K562 (cell line): ENCODE results near the gene NPC1L1. TPM values are rescaled to one million over a fixed set of nuclear protein-coding genes. Genes with fewer than 3 reads are reported as not detected.

Experiments
- ARNT ChIP-seq, 2 experiments: fragments of 450-650 bp; IDR thresholded peaks; 2 replicates each; pipeline ENCODE4 v1.6.1; 2016; ENCODE audit warnings: mild to moderate bottlenecking in 1 of 2
- ATF3 ChIP-seq, 2 experiments: fragments of 450-650 bp in 1 of 2; sonication (generic) in 1 of 2; formaldehyde crosslinking in 1 of 2; IDR thresholded peaks in 1 of 2; conservative IDR thresholded peaks in 1 of 2; 2 replicates each; pipeline versions ENCODE4 v1.6.1 to v1.8.1; 2016 to 2023; ENCODE audit warnings: mild to moderate bottlenecking in 2 of 2, moderate library complexity in 2 of 2, inconsistent platforms in 1 of 2, missing genetic modification reagents in 1 of 2
- CBX2 ChIP-seq: fragments of 200-600 bp; sonication (generic); IDR thresholded peaks from one replicate; pipeline ENCODE4 v1.6.1; 2012; ENCODE audit warnings: mild to moderate bottlenecking, low read length, inconsistent platforms; ENCODE audit not compliant: insufficient read depth, poor library complexity, severe bottlenecking
- FOSL1 ChIP-seq: fragments of 200-800 bp; sonication (Bioruptor generic); conservative IDR thresholded peaks from 2 replicates; pipeline ENCODE4 v1.6.1; 2016; ENCODE audit warnings: missing genetic modification characterization, missing compliant biosample characterization
- HDAC2 ChIP-seq: fragments of 450-650 bp; IDR thresholded peaks from 2 replicates; pipeline ENCODE4 v1.6.1; 2016; ENCODE audit warnings: mild to moderate bottlenecking
- HES1 ChIP-seq: fragments of 450-650 bp; IDR thresholded peaks from 2 replicates; pipeline ENCODE4 v1.6.1; 2016; ENCODE audit warnings: low read depth, mild to moderate bottlenecking, moderate library complexity
- HMGN3 ChIP-seq: IDR thresholded peaks from 2 replicates; pipeline ENCODE4 v1.6.1; 2011; ENCODE audit warnings: borderline replicate concordance, low read depth, mild to moderate bottlenecking, mixed read lengths, low read length; ENCODE audit not compliant: insufficient read length; ENCODE audit errors: extremely low read depth
- IFI16 ChIP-seq: fragments of 250-450 bp; sonication (Bioruptor Pico); IDR thresholded peaks from 2 replicates; pipeline ENCODE4 v2.1.2; 2022; ENCODE audit warnings: mild to moderate bottlenecking, inconsistent platforms
- MTA1 ChIP-seq: fragments of 450-650 bp; IDR thresholded peaks from 2 replicates; pipeline ENCODE4 v1.6.1; 2017; ENCODE audit warnings: borderline replicate concordance
- NR2C1 ChIP-seq, 2 experiments: fragments of 450-650 bp; IDR thresholded peaks; 2 replicates each; pipeline ENCODE4 v1.6.1; 2017; ENCODE audit warnings: mild to moderate bottlenecking in 2 of 2, antibody characterized with exemption in 1 of 2, inconsistent platforms in 1 of 2, missing compliant biosample characterization in 1 of 2, missing genetic modification characterization in 1 of 2
- POLR3A ChIP-seq: IDR thresholded peaks from 2 replicates; pipeline ENCODE4 v1.6.1; 2011; ENCODE audit warnings: borderline replicate concordance, mild to moderate bottlenecking, moderate library complexity; ENCODE audit not compliant: insufficient read length, insufficient read depth; ENCODE audit errors: extremely low read depth
- SMARCA5 ChIP-seq: fragments of 450-650 bp; IDR thresholded peaks from 2 replicates; pipeline ENCODE4 v1.6.1; 2016
- YBX1 ChIP-seq: fragments of 450-650 bp; IDR thresholded peaks from 2 replicates; pipeline ENCODE4 v1.7.1; 2016; ENCODE audit warnings: mild to moderate bottlenecking
- polyA plus RNA-seq, 8 experiments: library from polyadenylated mRNA; depleted of rRNA in 4 of 8; stranded (reverse) in 5 of 8; unstranded in 3 of 8; fragments of >200 nt; fragmentation: Nextera tagmentation in 2 of 8; fragmentation: Illumina TruSeq in 1 of 8; extraction: Ambion mirVana in 2 of 8; extraction: Trizol in 1 of 8; gene quantifications; 2 replicates each; pipeline versions ENCODE4 v1.2.1 to v1.2.3, GENCODE V29; 2011 to 2014; ENCODE audit warnings: inconsistent platforms in 1 of 8, missing spikeins in 1 of 8
- total RNA-seq, 7 experiments: library from RNA; depleted of rRNA in 6 of 7; stranded (reverse); fragments of >200 nt in 6 of 7; fragmentation: Illumina TruSeq in 2 of 7; extraction: Trizol in 2 of 7; gene quantifications; 2 replicates each; pipeline versions ENCODE4 v1.2.1 to v1.2.3, GENCODE V29; 2011 to 2021; ENCODE audit warnings: low replicate concordance in 1 of 7
- TF ChIP-seq, protein P1 (sequence below), 2 experiments: fragments of 450-650 bp in 1 of 2; IDR thresholded peaks; 2 replicates each; pipeline ENCODE4 v1.6.1; 2011 to 2017; ENCODE audit warnings: low read depth in 2 of 2, antibody characterized with exemption in 1 of 2, borderline replicate concordance in 1 of 2, low read length in 1 of 2, mild to moderate bottlenecking in 1 of 2, mixed read lengths in 1 of 2; ENCODE audit not compliant: control insufficient read depth in 1 of 2
- TF ChIP-seq, protein P2 (sequence below), 2 experiments: fragments of 150-350 bp in 1 of 2; IDR thresholded peaks; 2 replicates each; pipeline ENCODE4 v1.6.1; 2012 to 2016; ENCODE audit warnings: low read depth in 2 of 2, low read length in 2 of 2, mild to moderate bottlenecking in 1 of 2, moderate library complexity in 1 of 2

Gene NPC1L1
- total and polyA plus RNA-seq, 9 of the 15 experiments (the other 6 are each of a cell fraction or from before 2014, with no cell fraction given), result 0.01 to 0.18 (median 0.07) TPM; not detected in 4

DNA sequence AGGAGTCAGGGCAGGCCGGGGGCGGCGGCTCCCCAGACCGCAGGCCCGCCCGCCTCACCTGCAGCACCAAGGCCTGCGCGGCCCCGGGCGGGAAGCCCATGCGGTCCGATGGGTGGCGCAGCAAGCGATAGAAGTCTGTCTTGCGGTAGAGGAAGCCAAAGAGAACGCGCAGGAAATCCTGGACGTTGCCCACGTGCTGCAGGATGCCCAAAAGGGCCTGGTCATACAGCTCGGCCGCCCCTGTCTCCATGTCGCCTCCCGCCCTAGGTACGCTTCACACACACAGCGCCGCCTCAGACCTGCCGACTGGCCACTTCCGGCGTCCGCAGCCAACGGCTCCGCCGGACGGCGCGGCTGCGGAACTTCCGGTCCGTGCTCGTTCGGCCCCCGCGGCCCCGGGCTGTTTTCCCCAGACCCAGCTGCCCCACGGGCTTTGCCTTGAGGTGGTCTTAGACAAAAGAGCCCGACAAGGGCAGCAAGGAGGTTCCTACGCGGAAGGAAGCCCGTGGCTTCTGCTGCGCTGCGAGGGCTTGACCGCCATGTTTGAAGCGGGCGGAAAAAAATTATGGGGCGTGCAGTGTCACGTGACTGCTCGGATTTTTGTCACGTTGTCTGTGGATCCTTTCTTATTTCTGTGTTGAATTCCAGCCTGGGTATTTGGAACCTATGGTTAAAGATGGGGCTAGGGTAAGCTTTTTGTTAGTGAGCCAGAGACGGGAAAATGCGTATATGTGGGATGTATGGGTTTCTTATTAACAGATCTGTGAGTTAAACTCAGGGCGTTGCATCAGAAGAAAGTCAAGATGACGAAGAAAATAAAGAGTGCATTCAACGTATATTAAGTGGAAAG lies 50.6 kb downstream of the NPC1L1 start, which contains the start of gene NUDCD3 (continued):
- TF ChIP-seq, protein P1, sequence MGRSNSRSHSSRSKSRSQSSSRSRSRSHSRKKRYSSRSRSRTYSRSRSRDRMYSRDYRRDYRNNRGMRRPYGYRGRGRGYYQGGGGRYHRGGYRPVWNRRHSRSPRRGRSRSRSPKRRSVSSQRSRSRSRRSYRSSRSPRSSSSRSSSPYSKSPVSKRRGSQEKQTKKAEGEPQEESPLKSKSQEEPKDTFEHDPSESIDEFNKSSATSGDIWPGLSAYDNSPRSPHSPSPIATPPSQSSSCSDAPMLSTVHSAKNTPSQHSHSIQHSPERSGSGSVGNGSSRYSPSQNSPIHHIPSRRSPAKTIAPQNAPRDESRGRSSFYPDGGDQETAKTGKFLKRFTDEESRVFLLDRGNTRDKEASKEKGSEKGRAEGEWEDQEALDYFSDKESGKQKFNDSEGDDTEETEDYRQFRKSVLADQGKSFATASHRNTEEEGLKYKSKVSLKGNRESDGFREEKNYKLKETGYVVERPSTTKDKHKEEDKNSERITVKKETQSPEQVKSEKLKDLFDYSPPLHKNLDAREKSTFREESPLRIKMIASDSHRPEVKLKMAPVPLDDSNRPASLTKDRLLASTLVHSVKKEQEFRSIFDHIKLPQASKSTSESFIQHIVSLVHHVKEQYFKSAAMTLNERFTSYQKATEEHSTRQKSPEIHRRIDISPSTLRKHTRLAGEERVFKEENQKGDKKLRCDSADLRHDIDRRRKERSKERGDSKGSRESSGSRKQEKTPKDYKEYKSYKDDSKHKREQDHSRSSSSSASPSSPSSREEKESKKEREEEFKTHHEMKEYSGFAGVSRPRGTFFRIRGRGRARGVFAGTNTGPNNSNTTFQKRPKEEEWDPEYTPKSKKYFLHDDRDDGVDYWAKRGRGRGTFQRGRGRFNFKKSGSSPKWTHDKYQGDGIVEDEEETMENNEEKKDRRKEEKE (IDR thresholded peaks at IDR 0.05; ENCODE audit: borderline replicate concordance in 1 of 2, control insufficient read depth in 1 of 2, low read depth in 2 of 2, low read length in 1 of 2), result peak in 1 of 2 experiments; percentile 89; a peak in 1 of 4 replicates
- TF ChIP-seq NR2C1 (IDR thresholded peaks at IDR 0.05), result peak; percentile 83
- peak; percentile 75 for TF ChIP-seq NR2C1 (tag; IDR thresholded peaks at IDR 0.05)
- no peak for TF ChIP-seq POLR3A
- TF ChIP-seq, protein P2, sequence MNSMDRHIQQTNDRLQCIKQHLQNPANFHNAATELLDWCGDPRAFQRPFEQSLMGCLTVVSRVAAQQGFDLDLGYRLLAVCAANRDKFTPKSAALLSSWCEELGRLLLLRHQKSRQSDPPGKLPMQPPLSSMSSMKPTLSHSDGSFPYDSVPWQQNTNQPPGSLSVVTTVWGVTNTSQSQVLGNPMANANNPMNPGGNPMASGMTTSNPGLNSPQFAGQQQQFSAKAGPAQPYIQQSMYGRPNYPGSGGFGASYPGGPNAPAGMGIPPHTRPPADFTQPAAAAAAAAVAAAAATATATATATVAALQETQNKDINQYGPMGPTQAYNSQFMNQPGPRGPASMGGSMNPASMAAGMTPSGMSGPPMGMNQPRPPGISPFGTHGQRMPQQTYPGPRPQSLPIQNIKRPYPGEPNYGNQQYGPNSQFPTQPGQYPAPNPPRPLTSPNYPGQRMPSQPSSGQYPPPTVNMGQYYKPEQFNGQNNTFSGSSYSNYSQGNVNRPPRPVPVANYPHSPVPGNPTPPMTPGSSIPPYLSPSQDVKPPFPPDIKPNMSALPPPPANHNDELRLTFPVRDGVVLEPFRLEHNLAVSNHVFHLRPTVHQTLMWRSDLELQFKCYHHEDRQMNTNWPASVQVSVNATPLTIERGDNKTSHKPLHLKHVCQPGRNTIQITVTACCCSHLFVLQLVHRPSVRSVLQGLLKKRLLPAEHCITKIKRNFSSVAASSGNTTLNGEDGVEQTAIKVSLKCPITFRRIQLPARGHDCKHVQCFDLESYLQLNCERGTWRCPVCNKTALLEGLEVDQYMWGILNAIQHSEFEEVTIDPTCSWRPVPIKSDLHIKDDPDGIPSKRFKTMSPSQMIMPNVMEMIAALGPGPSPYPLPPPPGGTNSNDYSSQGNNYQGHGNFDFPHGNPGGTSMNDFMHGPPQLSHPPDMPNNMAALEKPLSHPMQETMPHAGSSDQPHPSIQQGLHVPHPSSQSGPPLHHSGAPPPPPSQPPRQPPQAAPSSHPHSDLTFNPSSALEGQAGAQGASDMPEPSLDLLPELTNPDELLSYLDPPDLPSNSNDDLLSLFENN (IDR thresholded peaks at IDR 0.05; ENCODE audit: low read depth in 2 of 2, low read length in 2 of 2), result no peak
- TF ChIP-seq YBX1, result no peak
- TF ChIP-seq HMGN3, result peak; percentile 62
- no peak for TF ChIP-seq HES1
- 0 out of 2 replicates have a peak, but pooled peaks have one; percentile 30 for TF ChIP-seq SMARCA5
- TF ChIP-seq ATF3 (IDR thresholded peaks at IDR 0.05), result peak; percentile 70
- TF ChIP-seq ATF3 (CRISPR knock-in tag; conservative IDR thresholded peaks at IDR 0.05), result no peak
- no peak for TF ChIP-seq CBX2
- TF ChIP-seq ARNT (IDR thresholded peaks at IDR 0.05), result peak in 1 of 2 experiments; percentile 90; a peak in 3 of 4 replicates
- TF ChIP-seq MTA1, result no peak
- peak; percentile 81 for TF ChIP-seq HDAC2
- TF ChIP-seq IFI16, result no peak
- TF ChIP-seq FOSL1 (tag), result peak; percentile 65
